Thoracic aorta (tissue), 2 donors: ENCODE data around the gene FSTL3. TPM values are rescaled to one million over a fixed set of nuclear protein-coding genes. Genes with fewer than 3 reads are reported as not detected.

ENCODE experiments used
- ATAC-seq: fragments of 150-250 bp; one replicate; pipeline ENCODE4 v1.8.0; 2017; ENCODE audit warnings: low read depth; ENCODE audit not compliant: insufficient number of reproducible peaks, low FRiP score
- DNase-seq: peaks from one replicate; pipeline ENCODE4 v3.0.0-alpha.2; 2020; ENCODE audit warnings: low spot score
- H3K27ac ChIP-seq, 2 donors: fragments of 200-600 bp; sonication (generic); 1 replicate in 1 of 2; 2 replicates in 1 of 2; pipeline ENCODE4 v1.5.1; 2016; ENCODE audit warnings: mild to moderate bottlenecking in 2 of 2, moderate library complexity in 2 of 2
- H3K27me3 ChIP-seq: fragments of 200-600 bp; sonication (generic); replicated peaks from 2 replicates; pipeline ENCODE4 v1.6.0; 2016; ENCODE audit warnings: mild to moderate bottlenecking; ENCODE audit not compliant: insufficient read depth
- H3K36me3 ChIP-seq: fragments of 200-600 bp; sonication (generic); one replicate; pipeline ENCODE4 v1.5.1; 2016
- H3K4me1 ChIP-seq, 2 donors: fragments of 200-600 bp; sonication (generic); 1 replicate in 1 of 2; 2 replicates in 1 of 2; pipeline versions ENCODE4 v1.5.1 to v1.6.0; 2016; ENCODE audit warnings: low read depth in 2 of 2, mild to moderate bottlenecking in 1 of 2; ENCODE audit not compliant: control insufficient read depth in 1 of 2
- H3K4me3 ChIP-seq: fragments of 200-600 bp; sonication (generic); 2 replicates; pipeline ENCODE4 v1.5.1; 2016; ENCODE audit warnings: mild to moderate bottlenecking
- H3K9me3 ChIP-seq: fragments of 200-600 bp; sonication (generic); 2 replicates; pipeline ENCODE4 v1.5.1; 2016
- total RNA-seq, 2 donors: library from RNA; depleted of rRNA; stranded (reverse); fragments of >200 nt; gene quantifications; one replicate each; pipeline versions ENCODE4 v1.1.0 to v1.2.3, GENCODE V29; 2016
- TF ChIP-seq, protein P1 (sequence below): fragments of 200-600 bp; sonication (generic); IDR thresholded peaks from one replicate; pipeline ENCODE4 v1.5.1; 2019; ENCODE audit warnings: antibody characterized with exemption

Gene FSTL3
- total RNA-seq, 2 donors from 2014 or later: 361 to 595 TPM

DNA sequence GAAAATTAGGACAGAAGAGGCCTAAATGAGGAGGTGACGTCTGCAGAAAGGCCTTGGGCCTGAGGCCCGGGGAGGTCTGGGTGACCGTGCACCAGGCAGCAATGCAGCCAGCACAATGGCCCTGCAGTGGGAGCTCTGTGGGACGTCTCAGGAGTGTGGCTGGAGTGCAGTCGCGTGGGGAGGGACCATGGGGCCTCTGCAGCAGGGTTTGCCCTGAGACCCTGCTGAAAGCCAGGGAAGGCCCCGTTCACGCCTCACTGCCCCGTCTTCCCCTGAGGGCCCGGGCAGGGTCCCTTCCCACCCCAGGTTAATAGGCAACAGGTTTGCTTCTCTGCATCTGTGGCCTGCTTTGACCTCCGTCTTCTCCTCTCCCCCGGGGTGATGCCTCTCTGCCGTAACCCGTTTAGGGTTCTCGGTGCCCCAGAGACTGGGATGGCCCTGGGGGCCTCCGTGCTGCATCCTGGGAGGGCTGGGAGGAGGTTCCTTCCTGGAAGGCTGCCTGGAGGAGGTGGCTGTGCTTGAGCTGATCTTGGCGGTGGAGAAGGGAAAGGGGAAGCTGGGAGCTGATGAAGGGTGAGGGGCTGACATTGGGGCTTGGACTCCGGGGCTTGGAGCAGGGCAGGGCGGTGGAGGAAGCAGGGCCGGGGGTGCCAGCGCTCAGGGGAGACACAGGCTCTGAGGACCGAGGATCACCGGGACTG is 42.2 kb downstream of the FSTL3 start:
- Histone ChIP-seq H3K36me3 (no peaks in the 10 kb centered on the region), H3K4me1 (no peaks in the 10 kb centered on the region), H3K9me3 (no peaks in the 10 kb centered on the region), H3K4me3 (no peak overlapping the region), H3K27me3 (no peaks in the 10 kb centered on the region), H3K27ac (no peak overlapping the region)
- DNase-seq (no peak), ATAC-seq (no peak)
- TF ChIP-seq, protein P1, sequence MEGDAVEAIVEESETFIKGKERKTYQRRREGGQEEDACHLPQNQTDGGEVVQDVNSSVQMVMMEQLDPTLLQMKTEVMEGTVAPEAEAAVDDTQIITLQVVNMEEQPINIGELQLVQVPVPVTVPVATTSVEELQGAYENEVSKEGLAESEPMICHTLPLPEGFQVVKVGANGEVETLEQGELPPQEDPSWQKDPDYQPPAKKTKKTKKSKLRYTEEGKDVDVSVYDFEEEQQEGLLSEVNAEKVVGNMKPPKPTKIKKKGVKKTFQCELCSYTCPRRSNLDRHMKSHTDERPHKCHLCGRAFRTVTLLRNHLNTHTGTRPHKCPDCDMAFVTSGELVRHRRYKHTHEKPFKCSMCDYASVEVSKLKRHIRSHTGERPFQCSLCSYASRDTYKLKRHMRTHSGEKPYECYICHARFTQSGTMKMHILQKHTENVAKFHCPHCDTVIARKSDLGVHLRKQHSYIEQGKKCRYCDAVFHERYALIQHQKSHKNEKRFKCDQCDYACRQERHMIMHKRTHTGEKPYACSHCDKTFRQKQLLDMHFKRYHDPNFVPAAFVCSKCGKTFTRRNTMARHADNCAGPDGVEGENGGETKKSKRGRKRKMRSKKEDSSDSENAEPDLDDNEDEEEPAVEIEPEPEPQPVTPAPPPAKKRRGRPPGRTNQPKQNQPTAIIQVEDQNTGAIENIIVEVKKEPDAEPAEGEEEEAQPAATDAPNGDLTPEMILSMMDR: no peak

DNA sequence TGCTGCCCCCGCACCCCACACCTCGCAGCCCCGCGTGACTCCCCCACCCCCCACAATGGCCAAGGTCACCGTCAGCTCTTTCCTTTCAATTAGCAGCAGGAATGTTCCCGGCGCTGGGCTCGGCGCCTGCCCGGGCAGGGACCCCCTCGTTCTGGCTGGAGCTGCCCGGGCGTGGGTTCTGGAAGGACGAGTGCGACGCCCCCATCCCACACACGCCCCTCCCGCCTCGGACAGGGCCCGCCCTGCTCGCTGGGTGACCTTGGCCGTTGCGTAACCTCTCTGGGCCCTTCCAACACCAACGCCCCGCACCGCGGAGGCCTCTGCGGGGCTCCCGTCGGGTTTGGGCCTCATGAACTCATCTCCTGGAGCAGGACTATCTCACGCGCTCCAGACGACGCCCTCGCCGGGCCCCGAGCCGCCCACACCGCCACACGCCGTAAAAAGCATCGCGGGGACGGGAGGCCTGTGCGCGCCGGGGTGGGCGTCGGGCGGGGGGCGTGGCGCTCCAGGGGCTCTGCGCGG is 42.9 kb downstream of the FSTL3 start:
- no peaks in the 10 kb centered on the region for H3K36me3 ChIP-seq
- H3K4me3 ChIP-seq: no peak overlapping the region
- no peak for DNase-seq
- TF ChIP-seq, protein P1: no peak
- ATAC-seq: no peak
- H3K27ac ChIP-seq: no peak overlapping the region
- no peaks in the 10 kb centered on the region for H3K27me3 ChIP-seq
- H3K9me3 ChIP-seq: no peaks in the 10 kb centered on the region
- H3K4me1 ChIP-seq: no peaks in the 10 kb centered on the region

DNA sequence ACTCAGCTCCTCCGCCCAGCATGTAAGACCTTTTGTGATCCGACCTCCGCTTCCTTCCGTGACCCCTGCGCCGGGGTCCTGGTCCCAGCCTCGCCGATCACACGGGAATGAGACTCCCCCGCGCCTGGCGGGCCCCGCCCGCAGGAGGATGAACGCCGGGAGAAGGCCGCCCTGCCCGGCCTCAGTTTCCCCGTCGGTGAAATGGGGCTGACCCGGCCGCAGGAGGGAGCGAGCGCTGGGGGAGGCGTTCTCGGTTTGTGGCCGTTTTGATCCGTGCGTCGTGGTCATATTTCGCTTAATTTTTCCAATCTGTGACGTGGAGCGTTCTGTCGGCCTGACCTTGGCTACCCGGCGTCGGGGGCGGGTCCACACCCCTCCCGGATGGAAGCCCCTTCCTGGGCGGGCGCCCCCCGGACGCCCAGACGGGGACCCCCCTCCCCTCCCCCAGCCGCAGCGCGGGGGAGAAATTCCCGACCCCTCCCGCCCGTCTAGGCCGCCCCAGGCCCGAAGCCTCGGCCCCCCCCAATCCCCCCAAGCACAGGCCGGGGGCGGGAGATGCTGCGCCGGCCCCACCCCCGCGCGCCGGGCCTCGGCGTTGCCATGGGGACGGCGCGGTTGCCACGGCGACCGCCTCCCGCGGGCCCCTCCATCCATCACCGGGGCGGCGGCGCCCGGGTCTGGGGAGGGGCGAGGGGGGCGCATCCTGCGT is 43.6 kb downstream of the FSTL3 start:
- TF ChIP-seq, protein P1: no peak
- H3K27me3 ChIP-seq: no peaks in the 10 kb centered on the region
- H3K4me1 ChIP-seq: no peaks in the 10 kb centered on the region
- H3K9me3 ChIP-seq: no peaks in the 10 kb centered on the region
- H3K4me3 ChIP-seq: no peak overlapping the region
- no peaks in the 10 kb centered on the region for H3K36me3 ChIP-seq
- DNase-seq: no peak
- H3K27ac ChIP-seq: no peak overlapping the region
- ATAC-seq: no peak

DNA sequence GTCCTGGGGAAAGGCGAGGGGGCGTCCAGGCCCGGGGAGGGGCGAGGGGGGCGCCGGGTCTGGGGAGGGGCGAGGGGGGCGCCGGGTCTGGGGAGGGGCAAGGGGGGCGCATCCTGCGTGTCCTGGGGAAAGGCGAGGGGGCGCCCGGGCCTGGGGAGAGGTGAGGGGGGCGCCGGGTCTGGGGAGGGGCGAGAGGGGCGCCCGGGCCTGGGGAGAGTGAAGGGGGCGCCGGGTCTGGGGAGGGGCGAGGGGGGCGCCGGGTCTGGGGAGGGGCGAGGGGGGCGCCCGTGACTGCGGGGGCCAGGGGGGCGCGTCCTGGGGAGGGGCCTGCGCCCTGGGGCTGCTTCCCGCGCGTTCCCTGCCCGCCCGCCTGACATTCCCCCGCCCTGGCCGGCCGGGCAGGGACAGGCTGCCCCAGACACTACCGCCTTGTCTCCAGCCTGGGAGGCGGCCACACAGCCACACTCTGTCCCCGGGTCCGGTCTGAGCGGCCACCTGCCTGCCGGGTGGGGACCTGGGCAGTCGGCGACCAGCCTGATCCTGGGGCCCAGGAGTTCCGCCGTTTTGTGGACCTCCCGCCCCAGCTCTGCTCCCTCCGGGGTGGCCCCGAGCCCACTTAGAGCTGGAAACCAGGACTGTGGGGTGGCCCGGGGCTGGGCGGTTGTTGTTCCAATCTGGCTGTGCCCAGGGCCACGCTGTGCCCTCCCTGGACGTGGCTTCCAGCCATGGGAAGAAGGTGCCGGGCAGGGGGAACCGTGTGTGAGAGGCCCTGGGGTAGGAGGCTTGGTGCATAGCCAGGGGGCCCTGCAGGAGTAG is 44.4 kb downstream of the FSTL3 start:
- no peak for ATAC-seq
- Histone ChIP-seq H3K27me3 (no peaks in the 10 kb centered on the region), H3K4me3 (no peak overlapping the region), H3K9me3 (no peaks in the 10 kb centered on the region), H3K4me1 (no peaks in the 10 kb centered on the region), H3K27ac (no peak overlapping the region), H3K36me3 (no peaks in the 10 kb centered on the region)
- no peak for DNase-seq
- TF ChIP-seq, protein P1: no peak
